Stimulated activated CD4-positive, alpha-beta T cell treated with anti-CD3 and anti-CD28 coated beads, Interleukin-4, amount 100 ng/mL, for 1 hour (primary cell): ENCODE data around the gene LANCL2.
"Not testable (repeated sequence)": the region's sequence is repeated elsewhere in the genome, so short reads cannot be mapped to it uniquely, and the experiment has no call there.

Experiments
- DNase-seq: peaks from one replicate; pipeline ENCODE4 v3.0.0-alpha.2; 2020

Gene LANCL2

DNA sequence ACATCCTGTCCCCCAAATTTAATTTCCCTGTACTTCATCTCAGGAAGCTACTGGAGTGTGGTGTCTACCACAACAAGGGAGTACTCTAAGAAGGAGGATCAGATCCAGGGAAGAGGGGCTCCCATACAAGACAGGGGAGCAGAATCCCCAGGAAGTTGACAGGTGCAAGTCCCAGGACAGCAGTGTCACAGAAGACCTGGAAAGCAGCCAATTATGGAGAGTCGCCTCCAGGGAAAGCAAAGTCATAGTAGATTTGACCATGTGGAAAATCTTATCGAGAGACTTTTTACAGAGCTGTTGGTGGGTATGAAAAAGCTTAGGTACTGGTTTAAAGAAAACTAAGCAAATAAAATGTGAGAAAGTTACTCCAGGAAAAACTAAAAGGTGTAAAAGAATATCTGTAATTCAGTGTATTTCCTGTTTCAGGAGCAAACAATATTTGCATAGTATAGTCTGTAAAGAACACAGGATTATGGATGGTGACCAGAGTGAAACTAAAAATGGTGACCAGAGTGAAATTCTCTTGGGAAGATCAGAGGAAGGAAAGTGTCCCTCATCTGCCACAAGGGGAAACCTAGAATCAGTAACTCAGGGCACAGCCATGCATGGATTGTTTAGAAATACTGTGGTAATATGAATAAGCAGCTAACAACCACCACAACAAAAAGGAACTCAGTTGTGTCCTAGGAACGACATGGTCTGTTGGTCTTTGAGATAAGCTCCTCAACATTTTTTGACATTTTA lies 44.5 kb downstream of the LANCL2 start:
- no peak for DNase-seq

DNA sequence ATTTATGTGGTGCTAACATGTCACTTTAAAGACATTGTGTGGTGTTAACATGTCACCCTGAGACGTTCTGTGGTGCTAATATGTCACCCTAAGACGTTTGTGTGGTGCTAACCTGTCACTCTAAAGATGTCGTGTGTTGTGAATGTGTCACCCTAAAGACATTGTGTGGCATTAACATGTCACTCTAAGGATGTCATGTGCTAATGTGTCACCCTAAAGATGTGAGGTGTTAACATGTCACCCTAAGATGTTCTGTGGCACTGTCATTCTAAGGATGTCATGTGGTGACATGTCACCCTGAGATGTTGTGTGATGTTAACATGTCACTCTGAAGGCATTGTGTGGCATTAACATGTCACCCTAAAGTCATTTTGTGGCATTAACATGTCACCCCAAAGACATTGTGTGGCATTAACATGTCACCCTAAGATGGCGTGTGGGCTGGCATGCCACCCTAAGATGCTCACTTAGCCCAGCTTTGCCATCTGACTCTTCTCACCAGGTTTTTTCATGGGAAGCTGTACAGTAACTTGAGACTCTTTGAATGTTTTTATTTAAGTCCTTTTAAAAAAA lies 45.6 kb downstream of the LANCL2 start:
- DNase-seq, result no peak

DNA sequence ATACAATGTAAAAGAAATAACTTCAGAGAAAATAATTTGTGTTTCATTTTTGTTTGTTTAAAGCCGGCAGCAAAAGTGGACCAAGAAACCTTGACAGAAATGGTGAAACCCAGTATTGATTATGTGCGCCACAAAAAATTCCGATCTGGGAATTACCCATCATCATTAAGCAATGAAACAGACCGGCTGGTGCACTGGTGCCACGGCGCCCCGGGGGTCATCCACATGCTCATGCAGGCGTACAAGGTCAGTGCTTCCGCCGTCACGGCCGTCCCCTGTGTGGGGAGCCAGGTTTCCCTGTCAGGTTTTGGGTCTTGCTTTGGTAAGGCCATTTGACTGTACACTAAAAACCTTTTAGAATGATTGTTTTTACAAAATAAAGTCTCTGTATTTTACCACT lies 46.7 kb downstream of the LANCL2 start:
- no peak for DNase-seq

DNA sequence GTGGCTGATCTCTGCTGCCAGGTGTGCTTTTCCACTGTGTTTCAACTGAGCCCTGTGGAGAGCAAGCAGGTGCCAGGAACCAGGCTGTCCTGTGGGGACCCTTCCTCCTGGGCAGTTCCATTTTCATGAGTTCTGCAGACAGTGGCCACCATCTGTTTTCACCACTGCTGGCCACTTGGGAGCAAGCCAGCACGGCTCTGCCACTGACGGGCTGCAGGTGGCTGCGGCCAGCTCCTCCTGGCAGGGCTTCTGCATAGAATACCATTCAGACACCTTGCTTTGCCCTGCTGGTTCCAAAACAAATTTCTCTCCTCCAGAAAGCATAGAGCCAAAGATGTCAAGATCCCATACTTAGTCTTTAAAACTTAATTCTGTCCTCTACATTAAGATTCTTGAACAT lies 48.3 kb downstream of the LANCL2 start:
- no peak for DNase-seq

DNA sequence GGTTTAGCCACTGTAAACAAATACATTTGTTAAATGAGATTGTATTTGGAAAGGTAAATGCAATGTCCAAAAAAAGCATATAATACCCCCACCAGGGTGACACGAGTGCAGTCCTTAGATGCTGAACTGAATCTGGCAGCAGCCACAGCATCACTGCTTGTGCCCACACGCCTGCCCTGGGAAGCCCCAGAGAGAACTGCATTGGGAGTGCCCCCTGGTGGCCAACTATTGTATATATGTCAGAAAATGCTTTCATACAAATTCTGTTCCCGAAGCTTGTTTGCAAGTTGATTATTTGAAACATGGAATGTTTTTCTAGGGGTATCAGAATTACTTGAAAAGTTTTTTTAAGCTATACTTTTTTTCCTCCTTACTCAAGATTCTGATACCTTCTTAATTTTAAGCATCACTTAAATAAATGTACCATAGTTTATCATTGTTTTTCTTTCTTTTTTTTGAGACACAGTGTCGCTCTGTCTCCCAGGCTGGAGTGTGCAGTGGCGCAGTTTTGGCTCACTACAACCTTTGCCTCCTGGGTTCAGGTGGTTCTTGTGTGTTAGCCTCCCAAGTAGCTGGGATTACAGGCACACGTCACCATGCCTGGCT lies 50.1 kb downstream of the LANCL2 start:
- DNase-seq, result peak; percentile 82

DNA sequence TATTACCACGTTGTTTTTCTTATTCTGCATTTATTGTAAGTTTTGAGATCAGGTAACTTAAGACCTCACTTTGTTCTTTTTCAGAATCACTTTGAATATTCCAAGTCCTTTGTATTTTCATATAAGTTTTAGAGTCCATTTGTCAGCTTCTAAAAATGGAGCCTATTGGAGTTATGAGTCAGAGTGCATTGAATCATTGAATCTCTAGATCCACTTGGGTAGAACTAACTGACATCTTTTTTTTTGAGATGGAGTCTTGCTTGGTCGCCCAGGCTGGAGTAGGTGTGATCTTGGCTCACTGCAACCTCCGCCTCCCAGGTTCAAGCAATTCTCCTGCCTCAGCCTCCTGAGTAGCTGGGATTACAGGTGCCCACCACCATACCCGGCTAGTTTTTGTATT lies 52.3 kb downstream of the LANCL2 start:
- DNase-seq, result not testable (repeated sequence)

DNA sequence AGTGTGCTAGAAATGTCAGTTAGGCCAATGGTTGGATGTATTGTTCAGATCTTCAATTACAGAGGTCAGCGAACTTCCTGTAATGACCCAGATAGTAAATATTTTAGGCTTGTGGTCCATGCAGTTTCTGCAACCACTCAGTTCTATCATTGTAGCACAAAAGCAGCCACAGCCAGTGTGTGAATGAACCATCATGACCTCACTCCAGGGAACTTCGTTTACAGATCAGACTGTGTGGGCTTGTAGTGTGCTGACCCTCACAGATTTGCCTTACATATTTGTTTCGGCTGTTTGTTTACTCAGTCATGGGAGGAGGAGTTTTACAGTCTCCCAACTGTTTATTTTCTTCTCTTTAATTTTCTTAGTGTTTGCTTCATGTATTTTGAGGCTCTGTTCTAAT lies 55.4 kb downstream of the LANCL2 start:
- DNase-seq, result no peak

DNA sequence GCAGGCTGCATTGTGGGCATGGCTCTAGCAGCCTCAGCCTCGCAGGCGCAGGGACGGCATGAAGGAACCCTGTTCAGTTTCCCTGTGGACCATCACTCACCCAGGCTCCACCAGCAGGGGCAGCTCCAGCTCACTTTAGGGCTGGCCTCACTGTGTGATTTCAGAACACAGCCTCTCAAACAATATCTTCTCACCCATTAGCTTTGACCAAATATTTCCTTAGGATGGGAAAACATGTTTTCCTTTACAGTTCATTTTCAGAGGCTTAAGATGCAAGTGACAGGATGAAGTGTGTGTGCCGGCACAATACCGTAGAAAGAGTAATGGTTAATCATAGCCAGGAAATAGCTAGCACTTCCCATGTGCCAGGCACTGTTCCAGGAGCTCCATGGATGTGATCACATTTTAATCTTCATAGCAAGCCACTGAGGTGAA lies 58.2 kb downstream of the LANCL2 start:
- no peak for DNase-seq

DNA sequence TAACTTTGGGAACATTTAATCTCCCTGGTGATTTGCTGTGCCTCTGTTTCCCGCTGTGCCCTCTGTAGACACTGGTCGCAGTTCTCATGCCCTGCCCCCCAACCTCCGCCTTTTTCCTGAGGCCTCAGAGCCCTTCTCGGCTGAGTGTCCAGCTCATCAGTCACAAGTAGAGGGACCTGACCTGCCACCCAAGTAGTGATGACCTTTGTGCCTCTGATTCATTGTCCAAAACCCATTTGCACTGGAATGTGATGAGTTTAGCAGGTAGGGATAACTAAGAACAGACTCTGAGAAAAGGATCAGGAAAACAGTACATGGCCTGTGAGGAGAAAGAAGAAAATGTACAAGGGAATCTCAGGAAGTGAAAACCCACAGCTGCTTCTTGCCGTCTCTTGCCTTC lies 58.8 kb downstream of the LANCL2 start:
- no peak for DNase-seq

DNA sequence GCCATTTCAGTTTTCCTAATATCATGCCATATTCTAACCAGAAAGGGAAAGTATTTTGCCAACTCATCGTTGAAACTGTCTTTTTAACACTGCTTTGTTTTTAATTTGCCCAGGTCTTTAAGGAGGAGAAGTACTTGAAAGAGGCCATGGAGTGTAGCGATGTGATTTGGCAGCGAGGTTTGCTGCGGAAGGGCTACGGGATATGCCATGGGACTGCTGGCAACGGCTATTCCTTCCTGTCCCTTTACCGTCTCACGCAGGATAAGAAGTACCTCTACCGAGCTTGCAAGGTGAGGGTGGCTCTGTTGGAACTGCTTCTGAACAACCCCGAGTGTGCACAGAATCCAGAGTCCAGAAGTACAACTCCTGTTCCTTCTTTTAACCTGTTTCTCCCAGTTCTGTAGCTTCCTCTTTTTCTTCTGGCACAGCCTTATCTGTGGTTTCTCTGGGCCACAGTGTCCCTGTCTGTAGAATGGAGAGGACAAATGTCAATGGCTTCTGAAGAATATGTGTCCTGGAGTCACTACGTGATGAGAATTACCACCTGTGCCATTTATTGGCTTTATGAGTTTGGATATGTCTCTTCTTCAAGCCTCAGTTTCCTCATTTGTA lies 60.1 kb downstream of the LANCL2 start:
- DNase-seq, result no peak

DNA sequence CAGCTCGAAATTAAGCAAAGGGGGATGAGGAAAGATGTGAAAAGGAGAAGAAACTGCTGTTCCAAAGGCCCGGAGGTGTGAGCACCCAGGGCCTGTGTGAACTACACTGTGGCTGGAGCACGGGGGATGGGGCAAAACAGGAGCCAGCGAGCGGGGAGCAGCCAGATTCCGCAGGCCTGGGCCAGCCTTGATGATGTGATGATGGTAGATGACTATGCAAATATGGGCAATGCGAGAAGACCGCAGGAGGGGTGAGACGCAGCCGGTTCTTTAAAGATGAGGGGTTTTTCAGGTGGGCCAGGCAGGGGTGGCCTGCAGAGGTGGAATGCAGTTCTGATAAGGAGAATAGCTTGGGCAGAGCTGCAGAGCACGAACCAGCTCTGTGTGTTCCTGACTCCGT lies 61.5 kb downstream of the LANCL2 start:
- no peak for DNase-seq

DNA sequence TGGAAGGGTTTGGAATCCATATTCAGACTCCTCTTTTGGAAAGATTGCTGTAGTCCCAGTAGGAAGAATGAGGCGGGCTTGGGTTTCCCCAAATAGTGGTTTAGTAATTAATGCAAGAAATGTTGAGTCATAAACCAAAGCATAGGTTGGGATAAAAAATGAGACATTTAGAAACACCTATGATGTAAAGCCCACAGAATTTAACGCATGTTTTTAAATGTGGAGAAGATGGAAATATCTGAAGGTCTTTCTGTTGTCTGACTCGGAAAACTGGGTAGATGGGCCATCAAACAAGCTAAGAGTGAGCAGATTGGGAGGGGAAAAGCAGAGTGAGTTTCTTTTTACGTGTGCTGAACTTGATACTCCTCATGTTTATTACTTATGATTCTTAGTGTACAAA lies 62.2 kb downstream of the LANCL2 start:
- DNase-seq, result no peak

DNA sequence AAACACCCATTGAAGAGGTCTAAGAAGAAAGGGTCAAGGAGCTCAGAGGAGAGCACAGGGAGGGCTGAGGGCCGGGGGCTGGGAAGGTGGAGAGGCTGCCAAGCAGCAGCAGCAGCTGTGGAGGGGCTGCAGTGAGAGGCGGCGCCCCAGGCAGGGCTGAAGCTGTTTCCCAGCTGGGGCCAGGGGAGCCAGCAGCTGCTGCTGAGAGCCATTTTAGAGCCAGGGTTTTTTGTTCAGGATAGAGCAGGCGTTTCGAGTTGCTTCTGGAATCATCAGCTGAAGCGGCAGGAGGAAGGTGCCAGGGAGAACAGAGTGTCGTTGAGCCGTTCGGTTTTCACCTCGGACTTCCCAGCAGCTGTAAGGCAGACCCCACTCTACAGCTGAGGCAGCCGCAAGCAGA lies 62.7 kb downstream of the LANCL2 start:
- no peak for DNase-seq

DNA sequence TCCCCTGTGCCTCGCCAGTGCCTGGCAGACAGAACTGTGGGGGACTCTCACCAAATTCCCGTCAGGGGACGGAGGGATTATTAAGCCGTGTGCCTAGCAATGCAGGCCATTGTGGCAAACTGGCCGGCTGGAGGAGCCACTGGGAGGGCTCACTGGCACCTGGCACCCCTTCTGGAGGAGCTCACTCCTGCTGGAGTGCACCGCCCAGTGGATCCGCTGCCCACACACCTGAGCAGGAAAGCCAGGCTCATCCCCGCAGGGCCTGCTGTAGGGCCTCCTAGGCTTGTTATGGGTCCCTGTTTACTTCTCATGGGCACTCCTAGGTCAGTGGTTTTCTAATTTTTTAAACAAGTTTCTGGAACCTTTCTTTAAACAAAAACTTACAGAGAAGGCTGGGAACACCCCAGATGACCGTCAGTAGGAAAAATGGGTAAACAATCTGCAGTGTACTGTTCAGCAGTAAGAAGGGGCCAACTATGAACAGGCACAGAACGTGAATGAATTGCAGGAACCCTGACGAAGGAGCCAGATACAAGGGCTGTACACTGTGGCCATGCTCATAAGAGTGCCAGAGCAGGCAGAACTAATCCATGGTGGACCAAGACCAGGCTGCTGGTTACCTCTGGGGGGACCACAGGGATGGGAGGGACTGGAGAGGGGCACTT lies 64.8 kb downstream of the LANCL2 start:
- DNase-seq, result no peak

DNA sequence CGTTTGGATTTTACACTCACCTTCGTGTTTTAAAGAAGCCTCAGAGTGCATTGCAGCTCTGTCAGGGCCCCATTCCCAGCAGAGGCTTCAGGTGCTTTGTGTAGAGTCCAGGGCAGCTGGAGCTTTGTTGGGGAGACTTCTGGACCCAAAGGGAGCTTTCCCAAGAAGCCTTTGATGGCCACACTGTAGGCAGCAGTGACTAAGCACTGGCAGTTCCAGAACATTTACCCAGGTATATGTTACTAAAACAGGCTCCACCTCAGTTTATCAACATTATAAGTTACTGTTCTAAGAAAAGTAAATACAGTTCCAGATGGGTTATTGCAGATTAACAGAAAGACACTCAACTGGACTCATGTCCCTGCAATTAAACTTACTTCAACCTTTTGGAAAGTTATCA lies 66.8 kb downstream of the LANCL2 start:
- DNase-seq, result no peak

DNA sequence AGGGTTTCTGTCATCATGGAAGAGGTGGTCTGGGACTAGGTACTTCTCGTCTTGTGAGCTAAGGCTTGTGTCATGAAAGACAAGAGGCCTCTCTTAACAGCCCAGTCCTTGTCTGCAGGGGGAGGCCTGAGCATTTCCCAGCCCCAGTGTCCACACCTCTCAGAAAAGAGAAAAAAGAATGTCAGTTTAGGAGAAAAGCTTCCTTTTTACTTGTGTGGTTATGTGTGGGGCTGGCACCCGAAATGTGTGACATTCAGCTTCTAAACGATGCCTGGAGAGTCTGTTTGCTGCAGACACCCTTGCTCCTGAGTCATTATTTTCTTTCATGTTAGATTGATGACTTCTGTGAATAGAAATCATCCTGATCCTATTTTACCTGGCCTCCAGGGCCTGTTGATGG lies 67.4 kb downstream of the LANCL2 start:
- no peak for DNase-seq

DNA sequence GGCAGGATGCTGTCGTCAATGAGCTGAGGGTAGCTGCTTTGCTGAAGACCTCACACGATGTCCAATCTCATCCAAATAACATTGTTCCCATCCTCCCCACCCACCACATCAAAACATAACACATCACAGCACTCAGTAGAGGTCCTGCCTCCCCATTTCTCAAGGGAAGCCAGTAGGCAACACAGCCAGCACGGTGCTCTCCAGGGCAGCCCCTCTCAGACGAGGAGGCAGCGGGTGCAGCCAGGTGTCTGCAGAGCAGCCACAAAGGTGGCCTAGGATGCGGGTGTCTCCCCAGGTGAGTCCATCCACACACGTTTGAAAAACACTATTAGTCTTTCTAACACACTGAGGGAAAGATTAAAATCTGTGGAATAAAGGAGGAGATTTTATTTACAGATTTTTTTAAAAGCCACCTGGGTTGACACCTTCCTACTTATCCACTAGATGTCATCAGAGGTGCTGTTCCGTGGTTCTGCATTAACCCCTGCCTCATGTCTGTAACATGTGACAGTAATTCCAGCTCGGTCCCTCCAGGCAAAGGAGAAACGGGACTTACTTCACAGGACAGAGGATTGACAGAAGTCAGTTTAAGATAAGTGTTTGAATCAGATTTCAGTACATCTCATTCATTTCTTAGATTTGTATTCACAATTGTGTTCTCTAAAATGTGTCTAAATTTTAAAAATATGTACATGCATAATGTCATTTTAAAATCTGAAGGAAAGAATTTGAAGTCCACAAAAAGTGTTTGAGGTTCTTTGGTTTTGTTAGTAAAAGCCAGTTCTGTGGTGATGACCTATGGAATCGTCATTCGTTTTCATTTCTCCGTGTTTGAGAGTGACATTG lies 68.0 kb downstream of the LANCL2 start:
- no peak for DNase-seq

DNA sequence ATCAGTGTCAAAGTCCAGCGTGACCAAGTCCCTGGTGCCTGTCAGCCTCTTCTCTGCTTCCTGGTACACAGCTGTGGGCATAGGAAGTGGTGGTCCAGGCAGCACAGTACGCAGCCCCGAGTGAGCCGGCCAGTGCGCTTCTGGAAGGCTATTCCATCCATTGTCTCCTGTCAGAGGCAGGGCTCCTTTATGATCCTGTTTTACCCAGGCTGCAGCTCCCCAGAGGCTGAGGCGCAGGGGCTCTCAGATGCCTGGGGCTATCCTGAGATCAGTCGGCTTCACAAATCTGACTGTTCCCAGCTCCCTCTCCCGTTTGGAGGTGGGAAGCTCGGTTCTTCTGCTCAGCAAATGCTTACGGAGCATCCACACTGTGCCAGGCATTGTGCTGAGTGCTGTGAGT lies 70.3 kb downstream of the LANCL2 start:
- DNase-seq, result no peak

DNA sequence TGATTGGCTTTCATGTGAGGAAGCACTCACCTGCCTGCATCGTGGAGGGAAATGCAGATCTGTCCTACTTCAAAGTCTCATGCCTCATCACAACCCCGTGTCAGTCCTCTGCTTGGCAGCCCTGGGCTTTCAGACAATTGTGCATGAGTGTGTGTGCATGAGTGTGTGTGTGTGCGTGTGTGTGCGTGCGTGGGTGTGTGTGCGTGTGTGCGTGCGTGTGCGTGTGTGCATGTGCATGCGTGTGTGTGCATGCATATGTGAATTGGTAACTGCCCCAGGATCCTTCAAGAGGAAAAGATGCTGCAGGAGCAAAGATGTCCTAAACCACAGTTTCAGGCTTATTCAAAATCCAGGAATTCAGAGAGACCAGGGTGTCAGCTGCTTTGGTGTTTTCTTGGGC lies 71.3 kb downstream of the LANCL2 start:
- no peak for DNase-seq

DNA sequence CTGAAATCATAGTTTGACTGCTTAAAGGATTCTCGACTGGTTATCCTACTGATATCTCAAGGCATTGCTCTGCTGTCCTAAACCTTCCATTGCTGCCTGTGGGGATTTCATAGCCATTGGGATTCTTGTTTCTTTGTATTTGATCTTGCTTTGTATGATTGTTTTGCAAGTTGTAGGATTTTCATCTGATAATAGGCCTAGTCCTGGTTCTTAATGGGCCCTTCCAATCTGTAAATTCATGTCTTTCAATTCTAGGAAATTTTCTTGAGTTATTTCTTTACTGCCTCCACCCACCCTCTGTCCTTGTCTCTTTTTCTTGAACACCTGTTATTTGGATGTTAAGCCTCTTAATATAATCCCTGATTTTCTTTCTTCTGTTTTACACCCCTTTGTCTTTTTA lies 72.2 kb downstream of the LANCL2 start:
- DNase-seq, result no peak

DNA sequence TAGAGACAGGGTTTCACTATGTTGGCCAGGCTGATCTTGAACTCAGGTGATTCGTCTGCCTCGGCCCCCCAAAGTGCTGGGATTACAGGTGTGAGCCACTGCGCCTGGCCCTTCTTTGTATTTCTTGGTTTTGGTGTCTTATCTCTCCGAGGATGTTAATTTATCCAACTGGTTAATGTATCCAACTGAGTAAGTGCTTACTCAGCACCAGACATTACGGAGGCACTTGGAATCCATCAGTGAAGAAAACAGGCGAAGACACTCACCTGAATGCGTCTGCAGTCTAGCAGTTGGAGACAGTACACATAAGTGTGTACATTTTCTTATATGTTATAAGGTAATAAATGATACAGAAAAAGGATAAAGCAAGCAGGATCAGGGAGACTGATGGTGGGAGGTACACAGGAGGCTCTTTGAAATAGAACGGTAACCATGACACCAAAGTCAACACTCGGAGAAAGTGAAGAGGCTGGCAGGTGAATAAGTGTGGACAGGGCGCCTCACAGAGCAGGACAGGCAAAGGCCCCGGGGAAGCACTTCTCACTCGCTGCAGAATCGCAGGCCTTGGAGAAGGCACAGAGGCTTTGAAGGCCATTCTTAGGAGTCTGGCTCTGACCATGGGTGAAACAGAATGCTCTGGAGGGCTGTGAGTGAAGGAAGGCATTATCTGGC lies 73.1 kb downstream of the LANCL2 start:
- no peak for DNase-seq
